Tibial nerve (tissue), 4 donors: Measurements from ENCODE around the gene UBE2F. TPM values are rescaled to one million over a fixed set of nuclear protein-coding genes. Genes with fewer than 3 reads are reported as not detected.

Experiments used
- DNase-seq, 2 donors: peaks; one replicate each; pipeline ENCODE4 v3.0.0-alpha.2; 2019; ENCODE audit warnings: low spot score in 2 of 2
- H3K27ac ChIP-seq, 4 donors: fragments of 200-600 bp; sonication (generic) in 3 of 4; one replicate each; pipeline ENCODE4 v1.5.1; 2017 to 2019; ENCODE audit warnings: mild to moderate bottlenecking in 1 of 4
- H3K27me3 ChIP-seq, 2 donors: fragments of 200-600 bp; sonication (generic) in 1 of 2; one replicate each; pipeline versions ENCODE4 v1.5.1 to v1.6.0; 2017 to 2019
- H3K36me3 ChIP-seq, 3 donors: fragments of 200-600 bp; sonication (generic); one replicate each; pipeline ENCODE4 v1.5.1; 2018 to 2019
- H3K4me1 ChIP-seq, 4 donors: fragments of 200-600 bp; sonication (generic) in 3 of 4; one replicate each; pipeline ENCODE4 v1.5.1; 2017 to 2019
- H3K4me3 ChIP-seq, 4 donors: fragments of 200-600 bp; sonication (generic) in 3 of 4; one replicate each; pipeline ENCODE4 v1.5.1; 2017 to 2019; ENCODE audit warnings: mild to moderate bottlenecking in 1 of 4, moderate library complexity in 1 of 4
- H3K9me3 ChIP-seq, 4 donors: fragments of 200-600 bp; sonication (generic) in 3 of 4; one replicate each; pipeline ENCODE4 v1.5.1; 2017 to 2019
- CTCF ChIP-seq, 5 experiments: fragments of 200-600 bp in 3 of 5; fragments of 450-650 bp in 2 of 5; sonication (generic) in 3 of 5; IDR thresholded peaks; one replicate each; pipeline ENCODE4 v1.5.1; 2016 to 2019; ENCODE audit warnings: antibody characterized with exemption in 5 of 5, mild to moderate bottlenecking in 3 of 5, moderate library complexity in 2 of 5
- EP300 ChIP-seq, 2 donors: sonication (generic); formaldehyde crosslinking; IDR thresholded peaks; one replicate each; pipeline ENCODE4 v1.6.1; 2017; ENCODE audit warnings: antibody characterized with exemption in 2 of 2, mild to moderate bottlenecking in 1 of 2
- POLR2A ChIP-seq, 2 donors: fragments of 450-650 bp; IDR thresholded peaks; one replicate each; pipeline ENCODE4 v1.6.1; 2017; ENCODE audit warnings: antibody characterized with exemption in 2 of 2, mild to moderate bottlenecking in 2 of 2, moderate library complexity in 2 of 2
- WGBS, 2 donors: methylation state at CpG; one replicate each; pipeline ENCODE4 v1.1.5; 2018; 5-methylcytosine and 5-hydroxymethylcytosine counted together
- total RNA-seq, 4 donors: library from RNA; depleted of rRNA; stranded (reverse); fragments of >200 nt; gene quantifications; one replicate each; pipeline ENCODE4 v1.1.0, GENCODE V29; 2016

The UBE2F gene
- total RNA-seq, 4 donors from 2014 or later: 35.1 to 73.8 (median 41.2) TPM

DNA sequence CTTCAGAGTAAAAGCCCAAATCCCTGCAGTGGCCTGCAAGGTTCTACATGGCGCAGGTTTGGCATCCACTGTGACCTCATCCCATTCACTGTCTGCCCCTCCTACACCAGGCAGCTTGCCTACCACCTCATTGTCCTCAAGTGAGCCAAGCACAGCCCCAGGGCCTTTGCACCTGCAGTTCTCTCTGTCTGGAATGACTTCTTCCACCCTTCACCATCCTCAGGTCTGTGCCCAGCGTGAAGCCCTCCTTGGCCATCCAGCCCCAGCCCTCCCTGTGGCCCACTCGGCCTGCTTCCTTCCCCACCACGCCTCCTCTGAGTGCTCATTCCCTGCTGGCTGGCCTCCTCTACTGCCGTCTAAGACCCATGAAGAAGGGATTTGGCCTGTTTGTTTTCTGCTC is 32.6 kb upstream of the UBE2F start:
- Histone ChIP-seq H3K27ac (no peak overlapping the region), H3K4me3 (no peak overlapping the region), H3K36me3 (no peaks in the 10 kb centered on the region), H3K9me3 (peaks cover 0 to 3% (median 0%) of the 10 kb centered on the region in 4 donors), H3K27me3 (no peaks in the 10 kb centered on the region), H3K4me1 (peaks cover 0 to 19% (median 2%) of the 10 kb centered on the region in 4 donors)
- DNase-seq: no peak
- TF ChIP-seq EP300 (IDR thresholded peaks at IDR 0.05) (no peak), POLR2A (IDR thresholded peaks at IDR 0.05) (no peak), CTCF (IDR thresholded peaks at IDR 0.05) (no peak)
- 91% methylated on average over 5 of the region's 5 CpGs for WGBS, 2 donors

DNA sequence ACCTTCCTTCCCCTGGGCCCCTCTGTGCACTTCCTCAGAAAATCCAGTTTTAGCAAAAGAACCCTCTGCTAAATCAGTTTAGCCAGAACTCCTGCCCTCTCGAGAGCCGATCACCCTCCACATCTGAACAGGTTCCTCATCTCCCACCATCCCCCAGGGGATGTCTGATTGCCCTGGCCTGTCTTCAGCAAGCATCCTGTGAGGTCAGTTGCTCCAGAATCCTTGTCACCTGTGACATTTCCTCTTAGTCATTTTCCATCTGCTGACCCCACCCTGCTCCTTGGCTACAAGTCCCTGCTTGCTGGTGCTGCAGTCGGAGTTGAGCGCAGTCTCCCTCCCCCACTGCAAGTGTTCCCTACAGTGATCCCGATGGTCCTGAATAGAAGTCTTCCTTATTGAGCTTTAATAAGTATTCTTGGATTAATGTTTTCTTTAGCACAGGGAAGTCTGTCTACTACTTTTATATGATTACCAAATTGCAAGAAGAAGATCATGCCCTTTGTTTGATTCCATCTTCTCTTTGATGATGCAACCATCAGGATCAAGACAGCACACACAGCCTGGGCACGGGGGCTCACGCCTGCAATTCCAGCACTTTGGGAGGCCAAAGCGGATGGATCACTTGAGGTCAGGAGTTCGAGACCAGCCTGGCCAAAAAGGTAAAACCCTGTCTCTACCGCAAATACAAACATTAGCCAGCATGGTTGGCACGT is 30.9 kb upstream of the UBE2F start:
- no peak overlapping the region for H3K27ac ChIP-seq
- 78 to 79% methylated on average over 11 of the region's 11 CpGs for WGBS, 2 donors
- H3K4me1 ChIP-seq: peaks cover 0 to 17% (median 2%) of the 10 kb centered on the region in 4 donors
- TF ChIP-seq CTCF (IDR thresholded peaks at IDR 0.05) (no peak), POLR2A (IDR thresholded peaks at IDR 0.05) (no peak), EP300 (IDR thresholded peaks at IDR 0.05) (no peak)
- no peaks in the 10 kb centered on the region for H3K27me3 ChIP-seq
- H3K36me3 ChIP-seq: no peaks in the 10 kb centered on the region
- no peak for DNase-seq
- H3K9me3 ChIP-seq: no peaks in the 10 kb centered on the region
- no peak overlapping the region for H3K4me3 ChIP-seq

- Histone ChIP-seq H3K36me3 (no peaks in the 10 kb centered on the region), H3K27ac (no peak overlapping the region), H3K4me3 (no peak overlapping the region), H3K9me3 (peaks cover 0 to 4% (median 0%) of the 10 kb centered on the region in 4 donors), H3K4me1 (no peaks in the 10 kb centered on the region), H3K27me3 (no peaks in the 10 kb centered on the region)
- TF ChIP-seq CTCF (IDR thresholded peaks at IDR 0.05) (no peak), EP300 (IDR thresholded peaks at IDR 0.05) (no peak), POLR2A (IDR thresholded peaks at IDR 0.05) (no peak)
- DNase-seq: no peak
These were observed 27.6 kb upstream of the UBE2F start for GRCh38 chr2:237939251-237939650.

GRCh38 chr2:237940828-237941227 is 26.0 kb upstream of the UBE2F start:
- DNase-seq: no peak
- Histone ChIP-seq H3K4me3 (no peak overlapping the region), H3K4me1 (no peaks in the 10 kb centered on the region), H3K36me3 (no peaks in the 10 kb centered on the region), H3K27ac (no peak overlapping the region), H3K27me3 (no peaks in the 10 kb centered on the region), H3K9me3 (peaks cover 0 to 12% (median 0%) of the 10 kb centered on the region in 4 donors)
- TF ChIP-seq POLR2A (IDR thresholded peaks at IDR 0.05) (no peak), CTCF (IDR thresholded peaks at IDR 0.05) (no peak), EP300 (IDR thresholded peaks at IDR 0.05) (no peak)

DNA sequence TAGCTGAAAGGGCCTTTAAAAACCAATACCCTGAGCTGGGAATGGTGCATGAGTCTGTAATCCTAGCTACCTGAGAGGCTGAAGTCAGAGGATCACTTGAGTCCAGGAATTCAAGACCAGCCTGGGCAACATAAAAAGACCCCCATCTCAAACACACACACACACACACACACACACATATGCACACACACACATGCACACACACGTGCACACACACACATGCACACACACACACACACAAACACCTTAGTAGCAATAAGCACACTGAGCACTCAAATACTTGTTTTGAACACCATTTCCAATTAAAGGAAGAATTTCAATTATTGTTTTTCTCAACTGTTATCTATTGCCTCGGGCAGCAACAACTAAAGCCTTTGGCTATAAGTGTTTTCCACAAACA is 25.6 kb upstream of the UBE2F start:
- H3K27ac ChIP-seq: no peak overlapping the region
- H3K4me1 ChIP-seq: no peaks in the 10 kb centered on the region
- no peak overlapping the region for H3K4me3 ChIP-seq
- peaks cover 0 to 12% (median 0%) of the 10 kb centered on the region in 4 donors for H3K9me3 ChIP-seq
- no peaks in the 10 kb centered on the region for H3K36me3 ChIP-seq
- no peak for DNase-seq
- TF ChIP-seq POLR2A (IDR thresholded peaks at IDR 0.05): no peak
- TF ChIP-seq EP300 (IDR thresholded peaks at IDR 0.05): no peak
- no peak for TF ChIP-seq CTCF (IDR thresholded peaks at IDR 0.05)
- 67 to 89% methylated on average over 2 of the region's 2 CpGs for WGBS, 2 donors
- no peaks in the 10 kb centered on the region for H3K27me3 ChIP-seq
